ENCODE measurements around the gene NCK2. TPM values are rescaled to one million over a fixed set of nuclear protein-coding genes. Genes with fewer than 3 reads are reported as not detected.
A peak's percentile ranks its signal among the peaks of the same experiment; 100 is the strongest.

The NCK2 gene
- total and polyA plus RNA-seq, 9 of the 15 experiments (the other 6 are each of a cell fraction or from before 2014, with no cell fraction given), result 0.90 to 27.9 (median 15.9) TPM

GRCh38 chr2:105771836-105772235 is 27.1 kb downstream of the NCK2 start:
- ATAC-seq, result no peak
- Histone ChIP-seq H3K9ac (ENCODE audit: insufficient read depth in 1 of 2, low read depth in 2 of 2, low read length in 2 of 2) (no peak overlapping the region), H3K36me3 (ENCODE audit: control insufficient read depth, insufficient read depth, low read length) (no peaks in the 10 kb centered on the region; the same call in 2 of the 3 replicates), H2AFZ (ENCODE audit: low read depth, low read length) (no peak overlapping the region), H4K20me1 (replicated peaks; ENCODE audit: control insufficient read depth, insufficient read depth, low read length) (peaks cover 5% of the 10 kb centered on the region), H3K9me1 (ENCODE audit: control insufficient read depth, insufficient read depth, low read length) (no peaks in the 10 kb centered on the region), H3K79me2 (ENCODE audit: control insufficient read depth, insufficient read depth, low read length) (no peaks in the 10 kb centered on the region; the same call in 2 of the 3 replicates), H3K4me2 (ENCODE audit: insufficient read depth, low read length) (no peak overlapping the region), H3K4me1 (replicated peaks in 1 of 2; ENCODE audit: control insufficient read depth in 2 of 2, insufficient read depth in 2 of 2, low read length in 2 of 2) (peaks cover 0 to 3% of the 10 kb centered on the region in 2 experiments; a peak in 1 of 5 replicates), H3K27me3 (ENCODE audit: control insufficient read depth in 2 of 2, insufficient read depth in 2 of 2, low read length in 2 of 2) (no peaks in the 10 kb centered on the region), H3K9me3 (replicated peaks; ENCODE audit: control insufficient read depth, insufficient read depth, low read depth, low read length) (no peaks in the 10 kb centered on the region), H3K4me3 (no peak overlapping the region), H3K27ac (ENCODE audit: extremely low read depth, low read depth, low read length) (no peak overlapping the region)
- BruUV-seq (replicated peaks), result no TSS peak
- TF ChIP-seq ZNF780A (CRISPR knock-in tag; IDR thresholded peaks at IDR 0.05), result no peak
- TF ChIP-seq C11orf30 (IDR thresholded peaks at IDR 0.05; ENCODE audit: low read depth), result peak; percentile 32
- TF ChIP-seq MAFK (IDR thresholded peaks at IDR 0.05; ENCODE audit: low read length), result 0 out of 2 replicates have a peak, but pooled peaks have one; percentile 10
- TF ChIP-seq MAFG (tag; conservative IDR thresholded peaks at IDR 0.05), result 0 out of 2 replicates have a peak, but pooled peaks have one; percentile 8
- peak; percentile 30; the same call in 1 of the 2 replicates for TF ChIP-seq ZNF316 (IDR thresholded peaks at IDR 0.05)
- no peak for TF ChIP-seq ARID2 (IDR thresholded peaks at IDR 0.05)
- TF ChIP-seq JUN (IDR thresholded peaks at IDR 0.05; ENCODE audit: borderline replicate concordance, low read depth, low read length), result no peak
- no peak for TF ChIP-seq JUN (CRISPR knock-in tag; IDR thresholded peaks at IDR 0.05; ENCODE audit: borderline replicate concordance)
- CTCF ChIA-PET (ENCODE audit: low intra/inter-chr PET ratio), result no interaction called here
- DNase-seq (ENCODE audit: extremely low read depth in 1 of 4, low spot score in 3 of 4), result no peak
- POLR2A ChIA-PET, result interaction anchor here (0.5 to 1.4 kb wide), 3 partner anchors 15 to 204 kb away, joined by 3 to 6 read pairs (median 4); no protein-coding TSS in a partner anchor
- WGBS (ENCODE audit: insufficient coverage, low coverage, missing lambda C conversion rate), result 75% methylated on average over 9 of the region's 9 CpGs
- no peak for FAIRE-seq
- in situ Hi-C loops (cut with MboI) (no loop called here), intact Hi-C loops (cut with micrococcal nuclease) (no loop called here)

All from K562 (cell line).